SK-N-SH (cell line): Measurements from ENCODE around the gene DENND5A.

Experiments used
- EZH2phosphoT487 ChIP-seq: fragments of 200-600 bp; sonication (generic); IDR thresholded peaks from 2 replicates; pipeline ENCODE4 v1.6.1; 2017; ENCODE audit warnings: low read depth, mixed run types, mild to moderate bottlenecking, antibody characterized with exemption, moderate library complexity, borderline replicate concordance
- FOXM1 ChIP-seq: IDR thresholded peaks from 2 replicates; pipeline ENCODE4 v1.4.0; 2012; ENCODE audit warnings: low read depth, mild to moderate bottlenecking
- JUND ChIP-seq: IDR thresholded peaks from 2 replicates; pipeline ENCODE4 v1.4.0; 2012
- MXI1 ChIP-seq: IDR thresholded peaks from 2 replicates; pipeline ENCODE4 v1.6.1; 2012; ENCODE audit warnings: mild to moderate bottlenecking, low read depth, low read length, improper control_type of control experiment
- TF ChIP-seq, protein P1 (sequence below): fragments of 200-600 bp; sonication (generic); IDR thresholded peaks from 2 replicates; pipeline ENCODE4 v1.6.1; 2017; ENCODE audit warnings: antibody characterized with exemption, mild to moderate bottlenecking, moderate library complexity
- TF ChIP-seq, protein P2 (sequence below): IDR thresholded peaks from 2 replicates; pipeline ENCODE4 v1.4.0; 2012; ENCODE audit warnings: low read depth

DNA sequence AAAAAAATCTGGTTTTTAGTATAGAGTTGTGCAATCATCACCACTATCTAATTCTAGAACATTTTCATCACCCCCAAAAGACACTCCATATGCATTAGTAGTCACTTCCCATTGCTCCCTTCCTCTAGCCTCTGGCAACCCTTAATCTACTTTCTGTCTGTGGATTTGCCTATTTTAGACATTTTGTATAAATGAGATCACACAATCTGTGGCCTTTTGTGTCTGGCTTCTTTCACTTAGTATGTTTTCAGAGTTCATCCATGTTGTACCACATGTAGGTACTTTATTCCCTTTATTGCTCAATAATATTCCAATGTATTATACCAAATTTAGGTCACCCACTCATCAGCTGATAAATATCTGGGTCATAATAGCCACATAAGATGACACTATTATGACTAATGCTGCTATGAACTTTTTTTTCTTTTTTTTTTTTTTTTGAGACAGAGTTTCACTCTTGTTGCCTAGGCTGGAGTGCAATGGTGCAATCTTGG lies 106.2 kb downstream of the DENND5A start:
- TF ChIP-seq, protein P1, sequence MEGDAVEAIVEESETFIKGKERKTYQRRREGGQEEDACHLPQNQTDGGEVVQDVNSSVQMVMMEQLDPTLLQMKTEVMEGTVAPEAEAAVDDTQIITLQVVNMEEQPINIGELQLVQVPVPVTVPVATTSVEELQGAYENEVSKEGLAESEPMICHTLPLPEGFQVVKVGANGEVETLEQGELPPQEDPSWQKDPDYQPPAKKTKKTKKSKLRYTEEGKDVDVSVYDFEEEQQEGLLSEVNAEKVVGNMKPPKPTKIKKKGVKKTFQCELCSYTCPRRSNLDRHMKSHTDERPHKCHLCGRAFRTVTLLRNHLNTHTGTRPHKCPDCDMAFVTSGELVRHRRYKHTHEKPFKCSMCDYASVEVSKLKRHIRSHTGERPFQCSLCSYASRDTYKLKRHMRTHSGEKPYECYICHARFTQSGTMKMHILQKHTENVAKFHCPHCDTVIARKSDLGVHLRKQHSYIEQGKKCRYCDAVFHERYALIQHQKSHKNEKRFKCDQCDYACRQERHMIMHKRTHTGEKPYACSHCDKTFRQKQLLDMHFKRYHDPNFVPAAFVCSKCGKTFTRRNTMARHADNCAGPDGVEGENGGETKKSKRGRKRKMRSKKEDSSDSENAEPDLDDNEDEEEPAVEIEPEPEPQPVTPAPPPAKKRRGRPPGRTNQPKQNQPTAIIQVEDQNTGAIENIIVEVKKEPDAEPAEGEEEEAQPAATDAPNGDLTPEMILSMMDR, result no peak
- TF ChIP-seq JUND (peak; percentile 58), FOXM1 (no peak), EZH2phosphoT487 (no peak), MXI1 (no peak)
- TF ChIP-seq, protein P2, sequence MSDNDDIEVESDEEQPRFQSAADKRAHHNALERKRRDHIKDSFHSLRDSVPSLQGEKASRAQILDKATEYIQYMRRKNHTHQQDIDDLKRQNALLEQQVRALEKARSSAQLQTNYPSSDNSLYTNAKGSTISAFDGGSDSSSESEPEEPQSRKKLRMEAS, result no peak
